Tongue (tissue), 2 donors: ENCODE results near the gene MBD2. TPM values are rescaled to one million over a fixed set of nuclear protein-coding genes. Genes with fewer than 3 reads are reported as not detected.
"Not testable (repeated sequence)": the region's sequence is repeated elsewhere in the genome, so short reads cannot be mapped to it uniquely, and the experiment has no call there.

Experiments used
- DNase-seq: peaks from one replicate; pipeline ENCODE4 v3.0.0-alpha.2; 2015
- total RNA-seq: library from RNA; depleted of rRNA; stranded (reverse); fragments of >200 nt; gene quantifications from one replicate; pipeline ENCODE4 v1.2.3, GENCODE V29; 2014

Gene MBD2
- total RNA-seq, 1 donor from 2014 or later: 19.6 TPM

GRCh38 chr18:54238173-54238936 lies 13.9 kb upstream of the MBD2 start:
- no peak for DNase-seq

DNA sequence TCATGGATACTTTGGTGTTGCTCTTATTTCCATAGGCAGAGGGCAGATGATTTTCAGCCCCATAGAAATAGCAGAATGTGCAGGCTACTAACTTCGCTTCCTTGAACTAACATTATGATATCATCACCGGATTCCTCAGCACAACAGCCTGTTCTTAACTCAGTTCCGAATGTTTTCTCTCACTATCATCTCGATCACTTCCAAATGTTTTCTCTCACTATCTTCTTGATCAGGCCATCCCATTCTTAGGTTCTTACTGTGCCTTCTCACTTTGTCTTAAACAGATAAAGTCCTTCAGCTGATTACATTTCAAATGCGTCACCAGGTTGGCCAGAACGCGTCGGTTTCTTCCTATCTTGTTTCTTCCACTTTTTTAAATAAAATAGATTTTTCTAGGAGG lies 11.4 kb upstream of the MBD2 start:
- no peak for DNase-seq

- no peak for DNase-seq
These were observed 9.3 kb upstream of the MBD2 start for GRCh38 chr18:54233747-54234146.

- no peak for DNase-seq
These were observed 8.8 kb upstream of the MBD2 start for GRCh38 chr18:54233228-54233625.

DNA sequence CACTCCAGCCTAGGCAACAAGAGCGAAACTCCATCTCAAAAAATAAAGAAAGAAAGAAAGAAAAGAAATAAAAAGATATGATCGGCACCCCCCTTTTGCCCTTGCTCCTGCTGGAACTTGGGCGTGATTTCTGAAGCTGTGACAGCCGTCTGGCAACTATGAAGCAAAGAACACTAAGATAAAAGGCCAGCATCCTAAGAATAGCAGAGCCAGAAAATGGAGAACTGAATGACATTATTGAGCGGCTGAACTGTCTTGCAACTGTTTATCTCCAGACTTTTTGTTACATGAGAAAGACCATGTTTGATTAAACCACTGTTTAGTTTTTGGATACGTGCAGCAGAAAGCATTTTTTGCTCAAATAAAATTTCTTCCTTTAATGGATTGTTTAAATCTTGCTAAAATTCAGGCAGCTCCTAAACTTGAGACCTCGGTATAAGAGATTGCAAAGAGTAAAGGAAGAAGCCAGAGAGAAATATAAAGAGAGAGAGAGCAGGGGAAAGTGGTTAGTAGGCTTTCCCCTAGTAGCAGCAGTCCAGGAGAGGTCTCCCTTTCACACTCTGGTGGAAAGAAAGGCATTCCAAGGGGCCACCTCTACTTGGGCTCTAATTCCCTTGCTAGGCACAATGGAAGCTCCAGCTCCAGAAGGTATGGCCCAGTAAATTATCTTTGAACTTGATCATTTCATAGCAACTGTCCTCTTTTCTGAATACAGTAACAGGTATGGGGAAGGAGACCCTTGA lies 8.2 kb upstream of the MBD2 start:
- no peak for DNase-seq

GRCh38 chr18:54229421-54230059 lies 5.1 kb upstream of the MBD2 start:
- DNase-seq: no peak

- no peak for DNase-seq
These were observed 3.9 kb upstream of the MBD2 start for GRCh38 chr18:54228364-54228763.

DNA sequence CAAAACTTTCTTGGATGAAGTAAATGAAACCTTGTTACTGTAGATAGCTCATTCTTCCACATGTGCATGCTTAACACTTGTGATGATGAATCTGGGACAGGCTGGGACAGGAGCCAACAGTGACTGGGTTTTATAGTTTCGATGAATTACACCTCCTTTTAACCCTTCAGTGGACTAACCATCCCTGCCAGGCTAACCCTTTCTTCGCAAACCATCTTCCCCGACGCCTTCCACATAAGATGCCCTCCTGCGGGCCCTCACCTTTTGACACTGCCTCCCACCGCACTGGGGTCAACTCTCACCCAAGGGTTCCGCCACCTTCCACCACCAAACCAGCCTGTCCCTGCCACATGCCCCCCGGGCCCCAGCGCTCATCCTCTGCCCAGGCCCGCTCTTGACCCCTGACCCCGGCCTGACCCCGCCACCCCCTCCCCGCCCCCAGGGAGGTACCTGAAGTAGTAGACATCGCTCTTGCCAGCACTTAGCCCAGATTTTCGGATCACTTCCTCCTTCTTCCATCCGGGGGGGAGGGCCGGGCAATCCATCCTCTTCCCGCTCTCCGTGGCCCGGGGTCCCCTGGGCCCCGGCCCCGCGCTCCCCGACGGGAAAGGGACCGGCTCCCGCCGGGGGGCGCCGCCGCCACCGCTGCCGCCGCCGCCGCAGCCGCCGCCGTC lies 764 bp downstream of the MBD2 start:
- DNase-seq: peak; percentile 92

- no peak for DNase-seq
These were observed 1.4 kb downstream of the MBD2 start for GRCh38 chr18:54222922-54223567.

- DNase-seq: no peak
These were observed 4.1 kb downstream of the MBD2 start for GRCh38 chr18:54220406-54220805.

- DNase-seq: not testable (repeated sequence)
These were observed 5.7 kb downstream of the MBD2 start for GRCh38 chr18:54218803-54219202.

DNA sequence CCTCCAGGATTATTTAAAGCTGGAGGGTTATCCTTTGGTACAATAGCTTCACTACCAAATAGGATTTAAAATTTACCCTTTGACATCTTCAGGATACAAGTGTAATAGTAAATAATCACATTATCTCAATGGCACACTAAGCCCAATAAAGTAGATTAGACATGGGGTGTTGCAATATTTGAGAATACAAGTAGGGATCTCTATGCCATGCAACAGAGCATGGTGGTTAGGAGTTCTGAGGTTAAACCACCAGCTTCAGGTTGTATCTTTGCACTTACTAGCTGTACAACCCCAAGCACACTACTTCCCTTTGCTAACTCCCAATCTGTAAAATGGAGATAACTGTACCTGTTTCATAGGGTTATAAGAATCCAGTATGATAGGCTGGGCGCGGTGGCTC lies 6.2 kb downstream of the MBD2 start:
- DNase-seq: no peak

DNA sequence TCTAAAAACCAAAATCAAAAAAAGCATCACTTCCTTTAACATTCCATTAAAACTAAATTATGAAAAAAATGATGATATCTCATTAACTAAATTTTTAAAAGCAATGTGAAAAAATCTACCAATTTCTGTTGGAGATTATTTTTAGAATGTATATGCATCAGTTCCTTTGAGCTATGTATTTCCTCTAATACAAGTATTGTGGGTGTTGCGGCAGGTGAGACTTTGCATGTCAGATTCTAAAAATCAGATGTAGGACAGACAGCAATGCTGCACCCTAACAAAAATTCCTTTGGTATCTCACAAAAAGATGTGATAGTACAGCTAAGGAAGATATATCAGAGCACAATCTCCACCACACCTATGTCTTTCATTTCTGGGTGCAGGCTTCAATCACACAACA lies 6.8 kb downstream of the MBD2 start:
- DNase-seq: no peak

DNA sequence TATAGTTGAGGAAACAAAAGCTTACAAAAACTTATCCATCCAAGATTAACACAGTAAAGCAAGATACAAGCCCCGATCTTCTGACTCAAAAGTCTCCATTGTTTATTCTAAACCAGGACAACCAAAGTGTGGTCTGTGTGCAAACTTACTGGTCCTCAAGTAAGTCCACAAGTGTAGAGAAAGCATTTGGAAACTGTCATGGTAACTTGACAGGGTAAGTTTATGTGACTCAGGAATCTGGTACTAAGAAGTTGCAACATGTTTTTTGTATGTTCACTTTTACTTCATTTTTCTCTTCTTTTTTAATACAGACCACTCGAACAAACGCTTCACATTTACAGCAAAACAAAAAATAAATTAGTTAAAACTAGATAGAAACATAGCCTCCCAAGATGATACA lies 9.4 kb downstream of the MBD2 start:
- no peak for DNase-seq

DNA sequence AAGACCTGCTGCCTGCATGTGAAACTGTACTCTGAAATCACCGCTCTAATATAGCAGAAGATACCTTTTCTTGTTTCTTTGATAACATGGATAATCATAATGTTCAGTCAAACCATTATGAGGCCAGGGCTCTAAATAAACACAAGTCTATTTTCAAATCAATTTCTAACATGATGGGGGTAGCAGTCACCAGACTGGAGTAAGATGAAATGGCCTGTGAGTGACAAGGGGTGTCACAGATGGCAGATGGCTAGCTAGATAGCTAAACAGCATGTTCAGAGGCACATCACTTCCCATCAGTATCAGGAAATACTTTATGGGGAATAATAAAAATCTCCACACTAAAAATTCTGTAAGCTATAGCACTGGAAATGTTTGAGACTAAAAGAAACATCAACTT lies 14.0 kb downstream of the MBD2 start:
- DNase-seq: no peak

DNA sequence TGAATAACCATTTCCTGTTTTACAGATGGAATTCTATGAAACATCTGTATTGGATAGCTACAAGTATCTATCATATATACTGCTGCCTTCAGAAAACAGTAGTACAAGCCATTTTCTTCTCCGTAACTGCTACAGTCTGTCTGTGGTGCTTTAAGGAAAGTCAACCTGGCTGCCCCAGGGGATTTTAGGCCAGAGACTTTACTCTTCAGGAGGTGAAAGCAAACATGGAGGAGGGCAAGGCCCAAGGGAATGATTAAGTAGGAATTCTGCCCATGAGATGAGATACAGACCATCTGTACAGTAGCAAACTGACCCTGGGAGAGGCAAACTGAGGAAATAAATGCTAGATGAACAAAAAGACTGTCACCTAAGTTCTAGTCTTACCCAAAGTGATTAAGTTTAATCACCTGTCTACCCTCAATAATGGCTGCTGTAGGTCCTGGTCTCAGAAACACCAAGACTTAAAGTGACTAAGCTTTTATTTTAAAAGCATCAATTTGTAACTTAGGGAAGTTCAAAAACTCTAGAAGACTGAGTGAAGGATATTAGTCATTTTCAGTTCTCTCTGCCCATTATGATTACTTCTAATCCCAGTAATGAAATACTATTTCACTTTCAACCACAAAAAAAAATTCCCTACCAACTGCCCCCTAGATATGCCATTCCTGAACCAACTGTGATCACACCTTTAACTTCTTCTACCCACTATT lies 14.8 kb downstream of the MBD2 start:
- DNase-seq: no peak

GRCh38 chr18:54206447-54206846 lies 18.0 kb downstream of the MBD2 start:
- no peak for DNase-seq

DNA sequence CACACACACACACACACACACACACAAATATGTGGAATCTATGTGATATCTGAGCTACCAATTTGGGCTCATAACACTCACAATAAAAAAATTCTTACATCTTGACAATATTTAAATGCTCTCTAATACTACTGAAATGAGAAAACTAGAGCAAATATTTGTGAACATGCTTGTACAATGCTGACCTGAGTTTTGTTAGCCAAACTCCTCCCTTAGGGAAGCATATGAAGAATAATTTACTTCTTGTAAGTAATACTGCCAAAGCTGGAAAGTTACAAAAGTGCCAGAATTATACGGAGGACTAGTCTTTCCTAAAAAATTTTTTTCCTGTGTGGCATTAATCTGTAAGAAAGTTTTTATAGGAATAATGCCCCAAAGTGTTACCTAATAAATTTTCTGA lies 18.5 kb downstream of the MBD2 start:
- peak; percentile 33 for DNase-seq

GRCh38 chr18:54205448-54205847 lies 19.0 kb downstream of the MBD2 start:
- DNase-seq: not testable (repeated sequence)

DNA sequence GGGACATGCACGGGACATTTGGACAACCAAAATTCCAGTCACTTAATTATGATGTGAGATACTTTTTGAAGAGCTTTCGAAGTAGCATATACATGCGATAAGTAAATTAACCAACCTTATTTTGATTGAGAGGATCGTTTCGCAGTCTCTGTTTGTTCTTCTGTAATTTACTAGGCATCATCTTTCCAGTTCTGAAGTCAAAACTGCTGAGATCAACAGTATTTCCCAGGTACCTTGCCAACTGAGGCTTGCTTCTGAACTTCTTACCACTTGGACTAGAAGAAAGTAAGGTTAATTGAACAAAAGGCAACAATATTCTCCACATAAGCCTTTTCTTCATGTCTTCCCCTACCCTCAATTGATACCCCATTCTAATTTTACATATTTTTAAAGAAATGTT lies 19.6 kb downstream of the MBD2 start:
- DNase-seq: no peak

DNA sequence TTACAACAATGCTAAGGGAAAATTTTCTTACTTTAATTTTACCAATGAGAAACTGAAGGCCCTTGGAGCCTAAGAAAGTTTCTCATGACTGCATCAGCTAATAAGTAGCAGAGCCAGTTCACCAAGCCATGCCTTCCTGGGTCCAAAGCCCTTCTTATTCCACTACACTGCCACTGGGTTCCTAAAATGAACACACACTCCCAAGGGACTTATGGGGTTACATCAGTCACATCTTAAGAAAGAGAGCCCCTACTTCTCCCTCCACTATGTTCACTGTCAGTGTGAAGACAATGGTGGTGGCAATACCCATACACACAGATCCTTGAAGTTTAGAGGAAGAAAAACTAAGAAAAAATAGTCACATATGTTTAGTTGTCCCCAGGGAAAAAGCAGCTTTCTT lies 20.6 kb downstream of the MBD2 start:
- no peak for DNase-seq

- DNase-seq: no peak
These were observed 21.6 kb downstream of the MBD2 start for GRCh38 chr18:54202851-54203250.
